ENCODE measurements around the gene CIROP.
"Not testable (repeated sequence)": the region's sequence is repeated elsewhere in the genome, so short reads cannot be mapped to it uniquely, and the experiment has no call there.

CIROP gene

GRCh38 chr14:23109769-23110168, 5.0 kb upstream of the CIROP start (continued):
- TF ChIP-seq, protein P1, sequence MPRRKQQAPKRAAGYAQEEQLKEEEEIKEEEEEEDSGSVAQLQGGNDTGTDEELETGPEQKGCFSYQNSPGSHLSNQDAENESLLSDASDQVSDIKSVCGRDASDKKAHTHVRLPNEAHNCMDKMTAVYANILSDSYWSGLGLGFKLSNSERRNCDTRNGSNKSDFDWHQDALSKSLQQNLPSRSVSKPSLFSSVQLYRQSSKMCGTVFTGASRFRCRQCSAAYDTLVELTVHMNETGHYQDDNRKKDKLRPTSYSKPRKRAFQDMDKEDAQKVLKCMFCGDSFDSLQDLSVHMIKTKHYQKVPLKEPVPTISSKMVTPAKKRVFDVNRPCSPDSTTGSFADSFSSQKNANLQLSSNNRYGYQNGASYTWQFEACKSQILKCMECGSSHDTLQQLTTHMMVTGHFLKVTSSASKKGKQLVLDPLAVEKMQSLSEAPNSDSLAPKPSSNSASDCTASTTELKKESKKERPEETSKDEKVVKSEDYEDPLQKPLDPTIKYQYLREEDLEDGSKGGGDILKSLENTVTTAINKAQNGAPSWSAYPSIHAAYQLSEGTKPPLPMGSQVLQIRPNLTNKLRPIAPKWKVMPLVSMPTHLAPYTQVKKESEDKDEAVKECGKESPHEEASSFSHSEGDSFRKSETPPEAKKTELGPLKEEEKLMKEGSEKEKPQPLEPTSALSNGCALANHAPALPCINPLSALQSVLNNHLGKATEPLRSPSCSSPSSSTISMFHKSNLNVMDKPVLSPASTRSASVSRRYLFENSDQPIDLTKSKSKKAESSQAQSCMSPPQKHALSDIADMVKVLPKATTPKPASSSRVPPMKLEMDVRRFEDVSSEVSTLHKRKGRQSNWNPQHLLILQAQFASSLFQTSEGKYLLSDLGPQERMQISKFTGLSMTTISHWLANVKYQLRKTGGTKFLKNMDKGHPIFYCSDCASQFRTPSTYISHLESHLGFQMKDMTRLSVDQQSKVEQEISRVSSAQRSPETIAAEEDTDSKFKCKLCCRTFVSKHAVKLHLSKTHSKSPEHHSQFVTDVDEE (CRISPR knock-in tag; IDR thresholded peaks at IDR 0.05), result no peak
- TF ChIP-seq GLIS3 (CRISPR knock-in tag; IDR thresholded peaks at IDR 0.05) (no peak), ZNF565 (CRISPR knock-in tag; conservative IDR thresholded peaks at IDR 0.05; ENCODE audit: low read depth) (no peak)

GRCh38 chr14:23108169-23108568, 3.4 kb upstream of the CIROP start:
- not testable (repeated sequence) for ATAC-seq

GRCh38 chr14:23107620-23108019, 2.8 kb upstream of the CIROP start:
- not testable (repeated sequence) for ATAC-seq

DNA sequence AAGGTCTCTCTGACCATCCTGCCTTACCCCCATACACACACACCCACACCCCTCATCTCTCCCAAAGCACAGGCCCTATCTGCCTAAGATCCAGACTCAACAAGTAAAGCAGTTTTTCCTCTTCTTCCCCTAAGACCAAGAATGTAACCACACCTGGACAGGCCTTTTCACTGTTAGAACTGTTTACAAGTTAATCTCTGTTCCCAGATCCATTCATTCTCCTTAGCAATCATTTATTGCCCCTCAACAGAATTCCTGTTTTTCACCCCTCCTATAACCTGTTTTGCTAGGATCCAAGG, 1.9 kb upstream of the CIROP start:
- TF ChIP-seq TOX (CRISPR knock-in tag; IDR thresholded peaks at IDR 0.05; ENCODE audit: borderline replicate concordance) (no peak), PPARA (CRISPR knock-in tag; IDR thresholded peaks at IDR 0.05; ENCODE audit: borderline replicate concordance) (no peak), ARNTL (CRISPR knock-in tag; IDR thresholded peaks at IDR 0.05; ENCODE audit: borderline replicate concordance, low read depth) (no peak), POU6F1 (CRISPR knock-in tag; IDR thresholded peaks at IDR 0.05; ENCODE audit: borderline replicate concordance, low read depth) (no peak), CSRNP3 (CRISPR knock-in tag; IDR thresholded peaks at IDR 0.05) (no peak)
- ATAC-seq, result no peak

- no peak for ATAC-seq
- TF ChIP-seq ESRRG (CRISPR knock-in tag; IDR thresholded peaks at IDR 0.05), result no peak
Measured at GRCh38 chr14:23105348-23105824, 597 bp upstream of the CIROP start.

GRCh38 chr14:23104070-23104590, 659 bp downstream of the CIROP start:
- ATAC-seq, result no peak
- TF ChIP-seq PATZ1 (CRISPR knock-in tag; IDR thresholded peaks at IDR 0.05; ENCODE audit: borderline replicate concordance) (no peak), CSDC2 (CRISPR knock-in tag; IDR thresholded peaks at IDR 0.05) (no peak), ZNF70 (CRISPR knock-in tag; IDR thresholded peaks at IDR 0.05) (no peak), ZFP30 (CRISPR knock-in tag; IDR thresholded peaks at IDR 0.05) (no peak), POU6F1 (CRISPR knock-in tag; IDR thresholded peaks at IDR 0.05; ENCODE audit: borderline replicate concordance, low read depth) (no peak), GLIS3 (CRISPR knock-in tag; IDR thresholded peaks at IDR 0.05) (no peak), TCF4 (CRISPR knock-in tag; IDR thresholded peaks at IDR 0.05; ENCODE audit: borderline replicate concordance) (no peak), ZFP3 (CRISPR knock-in tag; IDR thresholded peaks at IDR 0.05) (no peak), ESRRG (CRISPR knock-in tag; IDR thresholded peaks at IDR 0.05) (no peak), SNAI2 (CRISPR knock-in tag; IDR thresholded peaks at IDR 0.05) (no peak), RARB (CRISPR knock-in tag; IDR thresholded peaks at IDR 0.05) (no peak), ARNTL (CRISPR knock-in tag; IDR thresholded peaks at IDR 0.05; ENCODE audit: borderline replicate concordance, low read depth) (no peak), PPARA (CRISPR knock-in tag; IDR thresholded peaks at IDR 0.05; ENCODE audit: borderline replicate concordance) (no peak), ZC3H10 (CRISPR knock-in tag; IDR thresholded peaks at IDR 0.05) (no peak), BACH2 (CRISPR knock-in tag; IDR thresholded peaks at IDR 0.05; ENCODE audit: borderline replicate concordance) (no peak), CSRNP3 (CRISPR knock-in tag; IDR thresholded peaks at IDR 0.05) (no peak), OSR1 (CRISPR knock-in tag; IDR thresholded peaks at IDR 0.05) (no peak)
- TF ChIP-seq, protein P2, sequence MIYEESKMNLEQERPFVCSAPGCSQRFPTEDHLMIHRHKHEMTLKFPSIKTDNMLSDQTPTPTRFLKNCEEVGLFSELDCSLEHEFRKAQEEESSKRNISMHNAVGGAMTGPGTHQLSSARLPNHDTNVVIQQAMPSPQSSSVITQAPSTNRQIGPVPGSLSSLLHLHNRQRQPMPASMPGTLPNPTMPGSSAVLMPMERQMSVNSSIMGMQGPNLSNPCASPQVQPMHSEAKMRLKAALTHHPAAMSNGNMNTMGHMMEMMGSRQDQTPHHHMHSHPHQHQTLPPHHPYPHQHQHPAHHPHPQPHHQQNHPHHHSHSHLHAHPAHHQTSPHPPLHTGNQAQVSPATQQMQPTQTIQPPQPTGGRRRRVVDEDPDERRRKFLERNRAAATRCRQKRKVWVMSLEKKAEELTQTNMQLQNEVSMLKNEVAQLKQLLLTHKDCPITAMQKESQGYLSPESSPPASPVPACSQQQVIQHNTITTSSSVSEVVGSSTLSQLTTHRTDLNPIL (CRISPR knock-in tag; IDR thresholded peaks at IDR 0.05; ENCODE audit: low read depth), result no peak
